ENCODE results near the gene RPS16.

The RPS16 gene

DNA sequence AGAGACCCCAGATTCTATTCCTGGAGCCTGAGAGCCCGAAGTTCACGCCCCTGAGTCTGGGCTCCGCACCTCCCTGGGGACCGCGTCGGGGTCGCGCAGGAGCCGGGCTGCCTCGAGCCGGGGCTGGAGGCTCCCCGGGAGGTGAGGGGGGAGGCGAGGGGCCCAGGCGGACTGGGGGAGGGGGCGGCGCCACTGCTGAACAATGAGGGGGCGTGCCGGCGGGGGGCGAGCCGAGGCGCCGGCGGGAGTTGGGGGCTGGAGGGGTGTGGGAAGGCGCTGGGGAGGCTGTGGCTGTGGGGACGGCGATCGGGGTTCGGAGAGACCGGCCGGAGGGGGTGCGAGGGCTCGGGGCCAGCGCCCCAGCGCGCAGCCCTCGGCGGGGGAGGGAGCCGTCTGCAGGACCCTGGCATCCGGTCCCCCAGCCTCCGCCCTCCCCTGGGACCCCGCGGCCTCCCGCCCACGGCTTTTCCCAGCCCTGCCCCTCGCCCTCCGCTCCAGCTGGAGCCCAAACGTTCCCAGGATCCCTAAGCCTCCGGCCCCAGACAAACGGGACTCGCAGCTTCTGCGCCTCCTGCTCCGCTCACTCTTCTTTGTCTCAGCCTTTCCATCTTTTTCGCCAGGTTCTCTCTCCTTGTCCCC, 22.4 kb downstream of the RPS16 start:
- CTCF ChIA-PET, result interaction anchor here (0.6 to 2.6 kb wide), 14 partner anchors 10 to 427 kb away, joined by 3 to 16 read pairs (median 3); partner anchors contain the start of genes MED29, PAF1 and RPS16
- peak overlapping the region; percentile 69 for H3K4me3 ChIP-seq (ENCODE audit: low read depth, low read length)
- H3K4me1 ChIP-seq (ENCODE audit: control insufficient read depth, insufficient read depth, low read length), result peaks cover 31% of the 10 kb centered on the region
- peak overlapping the region; percentile 91 for H3K27ac ChIP-seq (ENCODE audit: extremely low read depth, low read depth, low read length)
- no peaks in the 10 kb centered on the region for H3K9me3 ChIP-seq (ENCODE audit: control insufficient read depth, insufficient read depth, low read depth, low read length)
- peaks cover 29 to 33% of the 10 kb centered on the region in 2 experiments; a peak in 2 of 3 replicates for H3K36me3 ChIP-seq (ENCODE audit: control insufficient read depth in 2 of 2, insufficient read depth in 1 of 2, low read length in 2 of 2)
- POLR2A ChIA-PET, result interaction anchor here (1.1 to 2.3 kb wide), 7 partner anchors 11 to 32 kb away, joined by 3 to 68 read pairs (median 12); partner anchors contain the start of genes MED29, PAF1, RPS16 and SUPT5H
- TF ChIP-seq ZNF416 (tag by site-specific recombination; IDR thresholded peaks at IDR 0.05), result no peak
- TF ChIP-seq ZNF394 (tag by site-specific recombination; IDR thresholded peaks at IDR 0.05; ENCODE audit: borderline replicate concordance), result no peak
- TF ChIP-seq, protein P1, sequence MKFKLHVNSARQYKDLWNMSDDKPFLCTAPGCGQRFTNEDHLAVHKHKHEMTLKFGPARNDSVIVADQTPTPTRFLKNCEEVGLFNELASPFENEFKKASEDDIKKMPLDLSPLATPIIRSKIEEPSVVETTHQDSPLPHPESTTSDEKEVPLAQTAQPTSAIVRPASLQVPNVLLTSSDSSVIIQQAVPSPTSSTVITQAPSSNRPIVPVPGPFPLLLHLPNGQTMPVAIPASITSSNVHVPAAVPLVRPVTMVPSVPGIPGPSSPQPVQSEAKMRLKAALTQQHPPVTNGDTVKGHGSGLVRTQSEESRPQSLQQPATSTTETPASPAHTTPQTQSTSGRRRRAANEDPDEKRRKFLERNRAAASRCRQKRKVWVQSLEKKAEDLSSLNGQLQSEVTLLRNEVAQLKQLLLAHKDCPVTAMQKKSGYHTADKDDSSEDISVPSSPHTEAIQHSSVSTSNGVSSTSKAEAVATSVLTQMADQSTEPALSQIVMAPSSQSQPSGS (tag by site-specific recombination; IDR thresholded peaks at IDR 0.05; ENCODE audit: low read depth), result no peak
- no peak for TF ChIP-seq ZNF747 (tag by site-specific recombination; IDR thresholded peaks at IDR 0.05)
- no peak for TF ChIP-seq PRDM1 (tag by site-specific recombination; IDR thresholded peaks at IDR 0.05)
- no peak for TF ChIP-seq ZNF311 (tag by site-specific recombination; IDR thresholded peaks at IDR 0.05; ENCODE audit: borderline replicate concordance)
- TF ChIP-seq ZNF571 (tag by site-specific recombination; IDR thresholded peaks at IDR 0.05), result no peak
- TF ChIP-seq, protein P2, sequence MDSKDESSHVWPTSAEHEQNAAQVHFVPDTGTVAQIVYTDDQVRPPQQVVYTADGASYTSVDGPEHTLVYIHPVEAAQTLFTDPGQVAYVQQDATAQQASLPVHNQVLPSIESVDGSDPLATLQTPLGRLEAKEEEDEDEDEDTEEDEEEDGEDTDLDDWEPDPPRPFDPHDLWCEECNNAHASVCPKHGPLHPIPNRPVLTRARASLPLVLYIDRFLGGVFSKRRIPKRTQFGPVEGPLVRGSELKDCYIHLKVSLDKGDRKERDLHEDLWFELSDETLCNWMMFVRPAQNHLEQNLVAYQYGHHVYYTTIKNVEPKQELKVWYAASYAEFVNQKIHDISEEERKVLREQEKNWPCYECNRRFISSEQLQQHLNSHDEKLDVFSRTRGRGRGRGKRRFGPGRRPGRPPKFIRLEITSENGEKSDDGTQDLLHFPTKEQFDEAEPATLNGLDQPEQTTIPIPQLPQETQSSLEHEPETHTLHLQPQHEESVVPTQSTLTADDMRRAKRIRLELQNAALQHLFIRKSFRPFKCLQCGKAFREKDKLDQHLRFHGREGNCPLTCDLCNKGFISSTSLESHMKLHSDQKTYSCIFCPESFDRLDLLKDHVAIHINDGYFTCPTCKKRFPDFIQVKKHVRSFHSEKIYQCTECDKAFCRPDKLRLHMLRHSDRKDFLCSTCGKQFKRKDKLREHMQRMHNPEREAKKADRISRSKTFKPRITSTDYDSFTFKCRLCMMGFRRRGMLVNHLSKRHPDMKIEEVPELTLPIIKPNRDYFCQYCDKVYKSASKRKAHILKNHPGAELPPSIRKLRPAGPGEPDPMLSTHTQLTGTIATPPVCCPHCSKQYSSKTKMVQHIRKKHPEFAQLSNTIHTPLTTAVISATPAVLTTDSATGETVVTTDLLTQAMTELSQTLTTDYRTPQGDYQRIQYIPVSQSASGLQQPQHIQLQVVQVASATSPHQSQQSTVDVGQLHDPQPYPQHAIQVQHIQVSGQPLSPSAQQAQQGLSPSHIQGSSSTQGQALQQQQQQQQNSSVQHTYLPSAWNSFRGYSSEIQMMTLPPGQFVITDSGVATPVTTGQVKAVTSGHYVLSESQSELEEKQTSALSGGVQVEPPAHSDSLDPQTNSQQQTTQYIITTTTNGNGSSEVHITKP (tag by site-specific recombination; IDR thresholded peaks at IDR 0.05), result no peak
- no peak; the same call in 1 of the 2 replicates for TF ChIP-seq KLF7 (tag by site-specific recombination; IDR thresholded peaks at IDR 0.05; ENCODE audit: borderline replicate concordance)
- no peak for TF ChIP-seq ZNF555 (tag by site-specific recombination; conservative IDR thresholded peaks at IDR 0.05)
- no peak for TF ChIP-seq ZSCAN5A (tag by site-specific recombination; IDR thresholded peaks at IDR 0.05)
- no peak for TF ChIP-seq ZBTB44 (tag by site-specific recombination; IDR thresholded peaks at IDR 0.05)
- no peak for TF ChIP-seq ZNF155 (tag by site-specific recombination; IDR thresholded peaks at IDR 0.05)
- no peak for TF ChIP-seq MYNN (tag by site-specific recombination; IDR thresholded peaks at IDR 0.05; ENCODE audit: borderline replicate concordance)
- TF ChIP-seq ZNF843 (tag by site-specific recombination; IDR thresholded peaks at IDR 0.05), result 0 out of 2 replicates have a peak, but pooled peaks have one; percentile 14
- no peak for TF ChIP-seq ZNF391 (tag by site-specific recombination; IDR thresholded peaks at IDR 0.05; ENCODE audit: borderline replicate concordance, low read depth)
- TF ChIP-seq BCL11B (tag by site-specific recombination; IDR thresholded peaks at IDR 0.05; ENCODE audit: low read depth), result no peak
- TF ChIP-seq ZNF501 (tag by site-specific recombination; IDR thresholded peaks at IDR 0.05), result no peak
- TF ChIP-seq SETDB1 (IDR thresholded peaks at IDR 0.05; ENCODE audit: insufficient read length, low read length), result no peak
- TF ChIP-seq ZNF558 (tag by site-specific recombination; IDR thresholded peaks at IDR 0.05), result no peak
- no peak; the same call in 1 of the 2 replicates for TF ChIP-seq ZBTB20 (tag by site-specific recombination; IDR thresholded peaks at IDR 0.05)
- peak; percentile 91 for TF ChIP-seq EGR2 (tag by site-specific recombination; IDR thresholded peaks at IDR 0.05; ENCODE audit: low read depth)
- TF ChIP-seq HOXC10 (CRISPR knock-in tag; IDR thresholded peaks at IDR 0.05), result no peak
- TF ChIP-seq ZFP37 (tag by site-specific recombination; IDR thresholded peaks at IDR 0.05), result no peak
- TF ChIP-seq KLF8 (tag by site-specific recombination; IDR thresholded peaks at IDR 0.05), result peak; percentile 73; the same call in 1 of the 2 replicates
- no peak for TF ChIP-seq SALL2 (tag by site-specific recombination; IDR thresholded peaks at IDR 0.05; ENCODE audit: borderline replicate concordance)
- no peak for TF ChIP-seq ZNF140 (tag by site-specific recombination; IDR thresholded peaks at IDR 0.05)
- TF ChIP-seq ZBTB17 (tag by site-specific recombination; IDR thresholded peaks at IDR 0.05), result no peak
- peak; percentile 96 for TF ChIP-seq GLIS2 (tag by site-specific recombination; IDR thresholded peaks at IDR 0.05)
- no peak for TF ChIP-seq ZNF433 (tag by site-specific recombination; IDR thresholded peaks at IDR 0.05; ENCODE audit: low read depth)
- TF ChIP-seq SP3 (tag by site-specific recombination; IDR thresholded peaks at IDR 0.05), result peak; percentile 71
- TF ChIP-seq ZNF223 (tag by site-specific recombination; IDR thresholded peaks at IDR 0.05), result no peak
